GM19467 (cell line): ENCODE results near the gene SFI1.
"Not testable (repeated sequence)": the region's sequence is repeated elsewhere in the genome, so short reads cannot be mapped to it uniquely, and the experiment has no call there.

Experiments used
- ATAC-seq: cut with Tn5 transposase; IDR thresholded peaks from one replicate; pipeline ENCODE4 v1.9.1; 2021; ENCODE audit warnings: mild to moderate bottlenecking, moderate library complexity; ENCODE audit not compliant: unreplicated experiment

Gene SFI1

GRCh38 chr22:31586137-31586920 lies 90.0 kb downstream of the SFI1 start:
- no peak for ATAC-seq

- no peak for ATAC-seq
These were observed 92.8 kb downstream of the SFI1 start for GRCh38 chr22:31588970-31589675.

GRCh38 chr22:31590161-31590560 lies 93.8 kb downstream of the SFI1 start:
- ATAC-seq = not testable (repeated sequence)

- no peak for ATAC-seq
These were observed 98.9 kb downstream of the SFI1 start for GRCh38 chr22:31595271-31595670.

- no peak for ATAC-seq
These were observed 106.1 kb downstream of the SFI1 start for GRCh38 chr22:31602259-31602952.

GRCh38 chr22:31603081-31603525 lies 106.8 kb downstream of the SFI1 start:
- no peak for ATAC-seq

- no peak for ATAC-seq
These were observed 107.2 kb downstream of the SFI1 start for GRCh38 chr22:31603574-31603973.

- no peak for ATAC-seq
These were observed 107.9 kb downstream of the SFI1 start for GRCh38 chr22:31604137-31604705.

- no peak for ATAC-seq
These were observed 108.7 kb downstream of the SFI1 start for GRCh38 chr22:31604746-31605705.

GRCh38 chr22:31605851-31606585 lies 109.7 kb downstream of the SFI1 start:
- ATAC-seq = no peak

- no peak for ATAC-seq
These were observed 111.4 kb downstream of the SFI1 start for GRCh38 chr22:31607696-31608095.

- ATAC-seq = no peak
These were observed 113.4 kb downstream of the SFI1 start for GRCh38 chr22:31609716-31610115.

GRCh38 chr22:31610611-31611010 lies 114.3 kb downstream of the SFI1 start:
- ATAC-seq = no peak

- ATAC-seq = no peak
These were observed 114.9 kb downstream of the SFI1 start for GRCh38 chr22:31611061-31611760.

GRCh38 chr22:31612891-31613285 lies 116.6 kb downstream of the SFI1 start:
- ATAC-seq = no peak

- ATAC-seq = no peak
These were observed 117.1 kb downstream of the SFI1 start for GRCh38 chr22:31613286-31613903.

GRCh38 chr22:31613904-31614296 lies 117.6 kb downstream of the SFI1 start:
- ATAC-seq = no peak

- no peak for ATAC-seq
These were observed 118.6 kb downstream of the SFI1 start for GRCh38 chr22:31614781-31615490.
